OCI-LY1 (cell line): Measurements from ENCODE around the gene VPS26B.

Experiments used
- H2AFZ ChIP-seq: fragments of 200-600 bp; sonication (generic), shearing (Covaris generic); 2 replicates; pipeline ENCODE4 v1.6.0; 2014; ENCODE audit warnings: antibody characterized with exemption, mild to moderate bottlenecking, low read length
- H3F3A ChIP-seq: fragments of 200-600 bp; sonication (generic), shearing (Covaris generic); 2 replicates; pipeline ENCODE4 v1.6.0; 2014; ENCODE audit warnings: mild to moderate bottlenecking, antibody characterized with exemption, low read length, moderate library complexity; ENCODE audit not compliant: insufficient read depth
- H3K27ac ChIP-seq: fragments of 200-600 bp; sonication (generic); 2 replicates; pipeline ENCODE4 v1.5.1; 2014; ENCODE audit warnings: low read length, mixed run types, mild to moderate bottlenecking, low read depth; ENCODE audit not compliant: poor library complexity, severe bottlenecking
- H3K27me3 ChIP-seq: fragments of 200-600 bp; sonication (generic); 2 replicates; pipeline ENCODE4 v1.6.0; 2014; ENCODE audit warnings: antibody characterized with exemption, mild to moderate bottlenecking, low read length, moderate library complexity; ENCODE audit not compliant: insufficient read depth
- H3K36me3 ChIP-seq: fragments of 200-600 bp; sonication (generic); 2 replicates; pipeline ENCODE4 v1.6.1; 2014; ENCODE audit warnings: mild to moderate bottlenecking, antibody characterized with exemption, low read length, moderate library complexity, mixed read lengths; ENCODE audit not compliant: insufficient read depth
- H3K4me1 ChIP-seq: fragments of 200-600 bp; sonication (generic); 2 replicates; pipeline ENCODE4 v1.5.1; 2014; ENCODE audit warnings: mild to moderate bottlenecking, low read length, moderate library complexity; ENCODE audit not compliant: insufficient read depth, severe bottlenecking
- H3K4me2 ChIP-seq: fragments of 200-600 bp; sonication (generic), shearing (Covaris generic); 2 replicates; pipeline ENCODE4 v1.6.1; 2014; ENCODE audit warnings: low read length
- H3K4me3 ChIP-seq: fragments of 200-600 bp; sonication (generic); 2 replicates; pipeline ENCODE4 v1.5.1; 2014; ENCODE audit warnings: low read length, low read depth, mild to moderate bottlenecking, mixed read lengths; ENCODE audit not compliant: poor library complexity, severe bottlenecking
- H3K79me2 ChIP-seq: fragments of 200-600 bp; shearing (Covaris generic); 2 replicates; pipeline ENCODE4 v1.6.1; 2016; ENCODE audit warnings: mixed run types, low read length, mixed read lengths; ENCODE audit not compliant: insufficient read depth
- H3K9ac ChIP-seq: fragments of 200-600 bp; sonication (generic), shearing (Covaris generic); 2 replicates; pipeline ENCODE4 v1.6.1; 2014; ENCODE audit warnings: mild to moderate bottlenecking, low read length, mixed read lengths
- H3K9me2 ChIP-seq: fragments of 200-600 bp; sonication (generic), shearing (Covaris generic); 2 replicates; pipeline ENCODE4 v1.6.1; 2014; ENCODE audit warnings: low read depth, mild to moderate bottlenecking, low read length, mixed read lengths
- H3K9me3 ChIP-seq: fragments of 200-600 bp; shearing (Covaris generic); 2 replicates; pipeline ENCODE4 v1.6.1; 2014; ENCODE audit warnings: low read length, mixed read lengths
- H4K20me1 ChIP-seq: fragments of 200-600 bp; sonication (generic), shearing (Covaris generic); 2 replicates; pipeline ENCODE4 v1.6.0; 2016; ENCODE audit warnings: mild to moderate bottlenecking, low read length; ENCODE audit not compliant: insufficient read depth
- CTCF ChIP-seq: fragments of 200-600 bp; sonication (generic), shearing (Covaris generic); IDR thresholded peaks from 2 replicates; pipeline ENCODE4 v1.5.1; 2017; ENCODE audit warnings: mild to moderate bottlenecking, antibody characterized with exemption, low read length, moderate library complexity, mixed read lengths
- EZH2 ChIP-seq: fragments of 200-600 bp; sonication (generic), shearing (Covaris generic); IDR thresholded peaks from 2 replicates; pipeline ENCODE4 v1.8.0; 2017; ENCODE audit warnings: borderline replicate concordance, mixed run types, mild to moderate bottlenecking, antibody characterized with exemption, low read length, moderate library complexity, mixed read lengths

VPS26B gene

GRCh38 chr11:134216816-134217215 lies 7.7 kb upstream of the VPS26B start:
- Histone ChIP-seq H3K36me3 (peaks cover 86% of the 10 kb centered on the region), H3K4me2 (no peak overlapping the region), H3F3A (no peaks in the 10 kb centered on the region), H3K27me3 (no peaks in the 10 kb centered on the region), H3K4me1 (peaks cover 4% of the 10 kb centered on the region), H4K20me1 (no peaks in the 10 kb centered on the region), H2AFZ (no peak overlapping the region), H3K4me3 (no peak overlapping the region), H3K9ac (no peak overlapping the region), H3K79me2 (peaks cover 52% of the 10 kb centered on the region), H3K9me2 (no peaks in the 10 kb centered on the region), H3K9me3 (no peaks in the 10 kb centered on the region), H3K27ac (no peak overlapping the region)
- no peak for TF ChIP-seq CTCF
- no peak for TF ChIP-seq EZH2

GRCh38 chr11:134223121-134223520 lies 1.4 kb upstream of the VPS26B start:
- peaks cover 33% of the 10 kb centered on the region for H3K36me3 ChIP-seq
- H3K4me3 ChIP-seq = peak overlapping the region; percentile 90
- TF ChIP-seq CTCF = no peak
- no peaks in the 10 kb centered on the region for H4K20me1 ChIP-seq
- peaks cover 30% of the 10 kb centered on the region for H3K79me2 ChIP-seq
- peak overlapping the region; percentile 77 for H3K9ac ChIP-seq
- H2AFZ ChIP-seq = no peak overlapping the region
- H3F3A ChIP-seq = no peaks in the 10 kb centered on the region
- H3K4me1 ChIP-seq = peaks cover 32% of the 10 kb centered on the region
- no peaks in the 10 kb centered on the region for H3K9me2 ChIP-seq
- no peaks in the 10 kb centered on the region for H3K9me3 ChIP-seq
- peak overlapping the region; percentile 95 for H3K4me2 ChIP-seq
- peaks cover 11% of the 10 kb centered on the region; the same call in 1 of the 2 replicates for H3K27me3 ChIP-seq
- no peak overlapping the region for H3K27ac ChIP-seq

GRCh38 chr11:134224710-134225664 lies 516 bp downstream of the VPS26B start:
- Histone ChIP-seq H3K4me3 (peak overlapping the region; percentile 90), H3K9ac (peak overlapping the region; percentile 60), H3F3A (no peaks in the 10 kb centered on the region), H3K27me3 (peaks cover 12% of the 10 kb centered on the region; the same call in 1 of the 2 replicates), H3K9me3 (no peaks in the 10 kb centered on the region), H3K27ac (no peak overlapping the region), H3K36me3 (peaks cover 18% of the 10 kb centered on the region; the same call in 1 of the 2 replicates), H2AFZ (no peak overlapping the region), H3K4me2 (peak overlapping the region; percentile 87), H3K4me1 (peaks cover 32% of the 10 kb centered on the region), H4K20me1 (no peaks in the 10 kb centered on the region), H3K79me2 (peaks cover 30% of the 10 kb centered on the region), H3K9me2 (no peaks in the 10 kb centered on the region)
- TF ChIP-seq CTCF = no peak
- no peak for TF ChIP-seq EZH2
